Measurements from ENCODE around the gene CHRNB4.
"Not testable (repeated sequence)": the region's sequence is repeated elsewhere in the genome, so short reads cannot be mapped to it uniquely, and the experiment has no call there.

The CHRNB4 gene

GRCh38 chr15:78641102-78641748, at the start of gene CHRNB4:
CHRNB4 (minus strand) TSS chr15:78641210; CDS start chr15:78641133, 77 bp downstream.
- TF ChIP-seq, protein P1, sequence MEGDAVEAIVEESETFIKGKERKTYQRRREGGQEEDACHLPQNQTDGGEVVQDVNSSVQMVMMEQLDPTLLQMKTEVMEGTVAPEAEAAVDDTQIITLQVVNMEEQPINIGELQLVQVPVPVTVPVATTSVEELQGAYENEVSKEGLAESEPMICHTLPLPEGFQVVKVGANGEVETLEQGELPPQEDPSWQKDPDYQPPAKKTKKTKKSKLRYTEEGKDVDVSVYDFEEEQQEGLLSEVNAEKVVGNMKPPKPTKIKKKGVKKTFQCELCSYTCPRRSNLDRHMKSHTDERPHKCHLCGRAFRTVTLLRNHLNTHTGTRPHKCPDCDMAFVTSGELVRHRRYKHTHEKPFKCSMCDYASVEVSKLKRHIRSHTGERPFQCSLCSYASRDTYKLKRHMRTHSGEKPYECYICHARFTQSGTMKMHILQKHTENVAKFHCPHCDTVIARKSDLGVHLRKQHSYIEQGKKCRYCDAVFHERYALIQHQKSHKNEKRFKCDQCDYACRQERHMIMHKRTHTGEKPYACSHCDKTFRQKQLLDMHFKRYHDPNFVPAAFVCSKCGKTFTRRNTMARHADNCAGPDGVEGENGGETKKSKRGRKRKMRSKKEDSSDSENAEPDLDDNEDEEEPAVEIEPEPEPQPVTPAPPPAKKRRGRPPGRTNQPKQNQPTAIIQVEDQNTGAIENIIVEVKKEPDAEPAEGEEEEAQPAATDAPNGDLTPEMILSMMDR (IDR thresholded peaks at IDR 0.05; ENCODE audit: borderline replicate concordance, insufficient read depth, low read depth, low read length): no peak
- H3K4me3 ChIP-seq (ENCODE audit: low read depth, low read length): no peak within 1 kb of the TSS

DNA sequence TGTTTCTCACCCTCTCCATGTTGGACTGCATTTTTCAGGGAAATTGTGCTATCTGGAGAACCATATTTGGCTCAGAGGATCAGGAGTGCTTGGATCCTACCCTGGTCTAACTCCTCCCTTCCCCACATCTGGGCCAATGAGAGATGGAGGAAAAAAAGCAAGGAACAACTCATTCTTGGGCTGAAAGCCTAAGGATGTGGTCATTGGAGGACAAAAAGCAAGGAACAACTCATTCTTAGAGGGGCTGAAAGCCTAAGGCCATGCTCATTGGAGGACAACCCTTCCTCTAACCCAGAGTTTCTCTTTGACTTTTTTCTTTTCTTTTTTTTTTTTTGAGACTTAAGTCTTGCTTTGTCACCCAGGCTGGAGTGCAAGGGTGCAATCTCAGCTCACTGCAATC, 48.6 kb upstream of the CHRNB4 start:
- no peak overlapping the region for H3K4me3 ChIP-seq (ENCODE audit: low read depth, low read length)
- TF ChIP-seq, protein P1 (IDR thresholded peaks at IDR 0.05; ENCODE audit: borderline replicate concordance, insufficient read depth, low read depth, low read length): no peak

GRCh38 chr15:78685925-78686324, 44.9 kb upstream of the CHRNB4 start:
- no peak overlapping the region for H3K4me3 ChIP-seq (ENCODE audit: low read depth, low read length)
- TF ChIP-seq, protein P1 (IDR thresholded peaks at IDR 0.05; ENCODE audit: borderline replicate concordance, insufficient read depth, low read depth, low read length): no peak

GRCh38 chr15:78685159-78685921, 44.3 kb upstream of the CHRNB4 start:
- TF ChIP-seq, protein P1 (IDR thresholded peaks at IDR 0.05; ENCODE audit: borderline replicate concordance, insufficient read depth, low read depth, low read length): no peak
- no peak overlapping the region for H3K4me3 ChIP-seq (ENCODE audit: low read depth, low read length)

- TF ChIP-seq, protein P1 (IDR thresholded peaks at IDR 0.05; ENCODE audit: borderline replicate concordance, insufficient read depth, low read depth, low read length): no peak
- no peak overlapping the region for H3K4me3 ChIP-seq (ENCODE audit: low read depth, low read length)
Measured at GRCh38 chr15:78684657-78685056, 43.6 kb upstream of the CHRNB4 start.

DNA sequence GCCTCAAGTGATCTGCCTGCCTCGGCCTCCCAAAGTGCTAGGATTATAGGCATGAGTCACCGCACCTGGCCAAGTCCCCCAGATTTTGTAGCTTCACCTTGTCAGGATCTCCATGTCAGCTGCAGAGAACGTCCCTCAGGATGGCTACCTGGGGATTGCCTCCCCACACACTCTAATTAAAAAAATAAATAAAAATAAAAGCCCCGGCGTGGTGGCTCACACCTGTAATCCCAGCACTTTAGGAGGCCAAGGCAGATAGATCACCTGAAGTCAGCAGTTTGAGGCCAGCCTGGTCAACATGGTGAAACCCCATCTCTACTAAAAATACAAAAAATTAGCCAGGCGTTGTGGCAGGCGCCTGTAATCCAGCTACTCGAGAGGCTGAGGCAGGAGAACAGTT, 42.6 kb upstream of the CHRNB4 start:
- not testable (repeated sequence) for H3K4me3 ChIP-seq (ENCODE audit: low read depth, low read length)

DNA sequence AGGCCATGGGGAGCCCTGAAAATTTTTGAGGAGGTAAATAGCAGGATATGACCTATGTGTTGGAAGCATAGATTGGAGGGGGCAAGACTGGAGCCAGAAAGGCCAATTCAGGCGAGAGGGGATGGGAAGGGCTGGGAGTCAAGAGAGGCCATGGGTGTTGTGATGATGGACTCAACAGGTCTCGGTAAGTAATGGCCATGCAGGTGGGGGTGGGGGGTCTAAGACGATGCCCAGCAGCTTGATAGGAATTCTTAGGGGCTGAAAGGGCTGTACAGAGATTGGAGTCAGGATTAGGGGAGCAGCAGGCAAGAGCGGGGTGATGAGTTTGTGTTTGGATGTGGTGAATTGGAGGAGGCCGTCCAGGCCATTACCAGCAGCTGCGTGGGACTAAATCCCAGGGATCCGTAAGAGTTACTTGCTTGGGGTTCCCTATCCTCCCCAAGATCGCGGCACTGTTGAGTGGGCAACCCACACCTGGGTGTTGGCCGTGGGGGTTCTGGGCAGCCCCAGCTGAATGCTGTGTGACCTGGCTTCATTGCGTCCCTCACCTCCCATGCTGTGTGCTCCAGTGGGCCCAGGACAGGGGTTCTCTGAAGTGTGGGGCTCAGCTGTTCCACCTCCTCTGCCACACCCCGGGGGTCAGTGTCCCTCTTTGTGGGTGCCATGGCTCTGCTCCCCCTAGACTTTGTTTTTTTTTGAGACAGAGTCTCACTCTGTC, 41.8 kb upstream of the CHRNB4 start:
- TF ChIP-seq, protein P1 (IDR thresholded peaks at IDR 0.05; ENCODE audit: borderline replicate concordance, insufficient read depth, low read depth, low read length): no peak
- no peak overlapping the region for H3K4me3 ChIP-seq (ENCODE audit: low read depth, low read length)

Measured in GM12875 (cell line).